Glomerular visceral epithelial cell (primary cell): ENCODE data around the gene ZC3H14.
"Not testable (repeated sequence)": the region's sequence is repeated elsewhere in the genome, so short reads cannot be mapped to it uniquely, and the experiment has no call there.

Source experiments
- DNase-seq: peaks from one replicate; pipeline ENCODE4 v3.0.0-alpha.2; 2016; ENCODE audit errors: extremely low spot score

ZC3H14 gene, protein sequence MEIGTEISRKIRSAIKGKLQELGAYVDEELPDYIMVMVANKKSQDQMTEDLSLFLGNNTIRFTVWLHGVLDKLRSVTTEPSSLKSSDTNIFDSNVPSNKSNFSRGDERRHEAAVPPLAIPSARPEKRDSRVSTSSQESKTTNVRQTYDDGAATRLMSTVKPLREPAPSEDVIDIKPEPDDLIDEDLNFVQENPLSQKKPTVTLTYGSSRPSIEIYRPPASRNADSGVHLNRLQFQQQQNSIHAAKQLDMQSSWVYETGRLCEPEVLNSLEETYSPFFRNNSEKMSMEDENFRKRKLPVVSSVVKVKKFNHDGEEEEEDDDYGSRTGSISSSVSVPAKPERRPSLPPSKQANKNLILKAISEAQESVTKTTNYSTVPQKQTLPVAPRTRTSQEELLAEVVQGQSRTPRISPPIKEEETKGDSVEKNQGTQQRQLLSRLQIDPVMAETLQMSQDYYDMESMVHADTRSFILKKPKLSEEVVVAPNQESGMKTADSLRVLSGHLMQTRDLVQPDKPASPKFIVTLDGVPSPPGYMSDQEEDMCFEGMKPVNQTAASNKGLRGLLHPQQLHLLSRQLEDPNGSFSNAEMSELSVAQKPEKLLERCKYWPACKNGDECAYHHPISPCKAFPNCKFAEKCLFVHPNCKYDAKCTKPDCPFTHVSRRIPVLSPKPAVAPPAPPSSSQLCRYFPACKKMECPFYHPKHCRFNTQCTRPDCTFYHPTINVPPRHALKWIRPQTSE

DNA sequence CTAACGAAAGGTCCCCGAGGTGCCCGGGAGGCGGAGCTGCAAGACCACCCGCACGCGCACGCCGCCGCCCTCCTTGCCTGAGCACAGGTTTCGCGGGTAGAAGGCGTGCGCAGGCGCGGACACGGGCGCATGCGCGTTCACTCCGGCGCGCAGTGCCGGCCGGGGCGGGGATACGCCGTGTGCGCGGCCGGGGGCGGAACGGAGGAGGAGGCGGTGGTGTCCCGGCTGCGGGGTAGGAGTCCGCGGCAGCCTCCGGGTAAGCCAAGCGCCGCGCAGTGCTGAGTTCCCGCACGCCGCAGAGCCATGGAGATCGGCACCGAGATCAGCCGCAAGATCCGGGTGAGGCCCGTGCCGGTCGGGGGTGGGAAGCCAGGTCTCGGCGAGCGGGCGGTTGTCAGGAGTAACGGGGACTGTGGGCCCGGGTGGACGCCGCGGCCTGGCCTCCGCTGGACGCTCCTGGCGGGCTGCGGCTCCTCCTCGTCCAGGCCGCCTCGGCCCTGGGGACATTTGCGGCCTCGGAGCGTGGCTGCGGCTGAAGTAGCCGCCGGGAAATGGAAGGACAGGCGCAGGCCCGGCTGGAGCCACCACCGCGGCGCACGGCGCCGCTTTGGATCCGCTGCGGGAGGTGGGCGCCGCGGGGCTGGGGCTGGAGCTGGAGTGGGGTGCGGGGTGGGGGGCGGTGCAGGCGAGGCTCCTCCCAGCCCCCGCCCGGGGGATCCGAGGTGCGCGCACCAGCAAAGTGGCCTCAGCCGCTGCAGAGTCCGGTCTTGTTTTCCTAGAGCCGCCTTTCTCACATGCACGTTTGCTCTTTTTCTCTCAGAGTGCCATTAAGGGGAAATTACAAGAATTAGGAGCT is at the start of gene ZC3H14:
Gene ZC3H14, plus strand, starts transcription at position 207 of the 856 bp plus-strand sequence. Its CDS starts 97 bp downstream, at position 304.
- peak; percentile 93 for DNase-seq

DNA sequence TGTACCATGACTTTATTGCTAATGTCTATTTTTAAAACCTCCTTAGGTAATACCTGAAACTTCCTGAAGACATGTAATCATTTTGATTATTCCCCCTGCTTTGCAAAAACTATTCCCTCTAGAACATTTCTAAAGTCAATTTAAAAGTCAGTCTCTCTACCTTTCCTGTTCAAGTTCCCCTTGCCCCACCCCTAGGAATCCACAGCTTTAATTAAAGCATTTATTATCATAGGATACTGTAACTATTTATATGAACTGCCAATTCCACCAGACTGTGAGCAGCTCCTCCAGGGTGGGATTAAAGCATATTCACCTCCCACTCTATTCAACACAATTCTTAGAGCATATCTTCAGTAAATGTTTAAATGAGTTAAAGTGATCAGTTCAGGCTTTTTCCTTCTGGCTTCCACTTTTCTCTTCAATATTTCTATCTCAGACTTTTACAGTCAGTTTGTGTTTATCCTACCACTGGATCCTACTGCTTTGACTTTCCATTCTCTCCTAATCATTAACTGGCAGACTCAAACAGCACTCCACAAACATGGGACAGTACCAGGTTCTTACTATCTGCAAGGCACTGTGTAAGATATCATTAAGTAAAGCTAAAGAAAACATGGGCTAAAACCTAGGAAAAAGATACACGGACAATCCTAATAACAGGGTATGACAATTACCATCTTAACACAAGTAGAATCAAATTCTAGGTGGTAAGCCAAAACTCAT is 47.2 kb upstream of the ZC3H14 start:
- DNase-seq, result no peak

DNA sequence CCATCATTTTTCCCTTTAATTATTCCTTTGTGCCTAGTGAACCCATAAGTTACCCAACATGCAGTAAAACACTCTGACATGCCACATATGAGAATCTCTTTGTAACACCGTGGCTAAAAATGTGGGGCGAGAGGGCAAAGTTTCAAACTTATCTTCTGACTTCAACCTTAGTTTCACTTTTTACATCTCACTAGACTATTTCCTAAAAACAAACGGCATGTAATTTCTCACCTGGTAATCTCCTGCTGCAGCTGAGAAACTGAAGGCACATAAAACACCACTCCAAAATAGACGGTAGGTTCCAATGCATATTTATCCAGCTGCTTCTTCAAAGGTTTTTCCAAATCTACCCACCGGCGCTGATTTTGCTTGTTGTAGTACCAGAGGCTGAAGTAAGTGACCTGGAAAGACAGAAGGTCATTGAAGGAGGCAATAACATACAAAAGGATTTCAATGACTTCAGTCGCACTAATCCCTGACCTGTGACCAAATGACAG is 45.9 kb upstream of the ZC3H14 start:
- DNase-seq, result no peak

DNA sequence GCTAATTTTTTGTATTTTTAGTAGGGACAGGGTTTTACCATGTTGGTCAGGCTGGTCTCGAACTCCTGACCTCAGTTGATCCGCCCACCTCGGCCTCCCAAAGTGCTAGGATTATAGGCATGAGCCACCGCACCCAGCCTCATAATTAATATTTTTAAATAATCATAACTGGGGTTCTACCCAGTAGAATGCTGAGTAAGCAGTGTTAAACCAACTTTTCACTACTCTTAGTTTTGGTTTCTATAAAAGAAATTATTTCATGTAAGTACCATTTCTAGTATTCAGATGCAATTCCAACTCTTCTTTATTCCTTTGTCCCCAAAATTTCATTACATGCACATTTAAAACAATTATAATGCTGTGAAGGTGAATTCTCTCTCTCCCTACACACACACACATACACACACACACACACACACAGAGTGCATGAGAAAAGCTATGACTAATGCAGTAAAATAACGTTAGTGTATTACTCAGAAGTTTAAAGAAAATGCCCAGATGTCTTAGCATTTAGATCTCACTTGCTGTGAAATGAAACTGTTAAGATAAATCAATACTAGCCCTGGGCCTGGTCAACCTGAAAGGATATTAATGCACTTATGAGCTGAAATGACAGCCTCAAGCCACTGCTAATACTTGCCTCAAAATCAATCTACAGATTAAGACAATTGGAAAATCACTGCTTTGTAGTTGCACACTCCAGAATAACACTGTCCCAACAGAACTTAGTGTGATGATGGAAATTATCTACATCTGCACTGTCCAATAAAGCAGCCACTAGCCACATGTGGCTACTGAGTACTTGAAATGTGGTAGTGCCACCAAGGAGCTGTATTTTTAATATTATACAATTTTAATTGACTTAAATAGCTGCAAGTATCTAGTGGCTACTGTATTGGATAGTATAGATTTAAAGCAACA is 44.0 kb upstream of the ZC3H14 start:
- peak; percentile 45 for DNase-seq

DNA sequence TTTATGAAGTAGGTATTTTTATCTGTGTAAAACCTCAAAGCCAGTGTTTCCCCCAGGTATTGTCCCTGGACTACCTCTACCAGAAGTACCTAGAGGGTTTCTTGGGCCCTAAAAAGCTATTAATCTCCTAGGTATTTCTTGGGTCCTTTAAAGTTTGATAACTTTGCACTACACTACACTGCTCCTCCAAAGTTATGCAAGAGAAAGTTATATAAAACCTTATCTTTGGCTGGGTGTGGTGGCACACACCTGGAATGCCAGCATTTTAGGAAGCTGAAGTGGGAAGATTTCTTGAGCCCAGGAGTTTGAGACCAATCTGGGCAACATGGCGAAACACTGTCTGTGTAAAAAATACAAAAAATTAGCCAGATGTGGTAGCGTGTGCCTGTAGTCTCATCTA is 42.9 kb upstream of the ZC3H14 start:
- DNase-seq, result no peak

DNA sequence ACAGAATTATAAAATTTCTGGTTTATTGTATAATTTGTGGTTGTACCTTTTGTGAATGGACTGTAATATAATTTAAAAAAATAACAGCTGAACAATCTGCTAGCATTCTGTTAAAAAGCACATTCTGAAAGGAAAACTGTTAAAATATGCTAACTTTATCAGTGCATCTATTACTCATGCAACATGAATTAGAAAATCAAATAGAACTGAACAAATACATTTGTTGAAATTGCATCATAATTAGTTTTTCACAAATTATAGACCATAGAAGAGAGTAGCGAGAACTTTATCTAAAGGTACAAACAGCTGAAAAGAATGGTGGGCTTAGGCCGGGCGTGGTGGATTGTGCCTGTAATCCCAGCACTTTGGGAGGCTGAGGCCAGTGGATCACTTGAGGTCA is 41.0 kb upstream of the ZC3H14 start:
- no peak for DNase-seq

DNA sequence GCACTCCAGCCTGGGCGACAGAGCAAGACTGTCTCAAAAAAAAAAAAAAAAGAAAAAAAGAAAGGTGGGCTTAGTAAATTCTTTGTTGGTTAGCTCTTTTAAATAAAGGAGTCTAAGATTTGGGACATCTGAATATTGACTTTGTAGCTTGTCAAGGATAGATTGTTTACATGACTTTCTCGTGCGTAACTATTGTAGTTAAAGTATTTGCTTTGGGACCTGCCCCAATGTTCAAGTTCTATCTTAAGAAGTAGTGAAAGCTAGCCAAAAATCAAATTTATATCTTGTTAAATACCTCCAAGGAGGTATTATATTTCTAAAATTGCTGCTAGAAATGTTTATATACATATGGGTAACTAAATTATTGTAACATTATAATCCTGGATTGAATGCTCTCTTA is 40.4 kb upstream of the ZC3H14 start:
- no peak for DNase-seq

DNA sequence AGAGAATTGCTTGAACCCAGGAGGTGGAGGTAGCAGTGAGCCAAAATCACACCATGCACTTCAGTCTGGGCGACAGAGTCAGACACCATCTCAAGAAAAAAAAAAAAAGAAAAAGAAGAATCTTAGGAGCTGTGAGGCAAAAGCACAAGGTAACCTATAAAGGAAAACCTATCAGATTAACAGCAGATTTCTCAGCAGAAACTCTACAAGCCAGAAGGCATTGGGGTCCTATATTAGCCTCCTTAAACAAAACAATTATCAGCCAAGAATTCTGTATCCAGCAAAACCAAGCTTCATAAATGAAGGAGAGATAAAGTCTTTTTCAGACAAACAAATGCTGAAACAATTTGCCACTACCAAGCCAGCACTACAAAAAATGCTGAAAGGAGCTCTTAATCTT is 32.9 kb upstream of the ZC3H14 start:
- DNase-seq, result not testable (repeated sequence)

DNA sequence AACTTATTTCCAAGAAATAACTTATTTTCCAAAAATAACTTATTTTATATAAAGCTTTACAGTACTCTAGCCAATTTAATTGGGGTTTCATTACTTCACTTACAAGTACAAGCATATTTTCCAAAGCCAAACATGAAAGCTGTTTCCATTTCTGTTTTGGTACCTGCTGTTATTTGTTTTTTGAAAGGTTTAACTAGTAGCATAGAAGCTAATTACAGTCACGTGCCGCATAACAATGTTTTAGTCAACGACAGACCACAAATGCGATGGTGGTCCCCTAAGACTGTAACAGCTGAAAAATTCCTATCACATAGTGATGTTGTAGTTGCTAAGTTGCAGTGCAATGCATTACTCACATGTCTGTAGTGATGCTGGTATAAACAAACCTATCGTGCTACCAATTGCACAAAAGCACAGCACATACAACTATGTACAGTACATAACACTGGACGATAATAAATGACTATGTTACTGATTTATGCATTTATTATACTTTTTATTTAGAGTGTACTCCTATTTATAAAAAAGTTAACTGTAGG is 29.7 kb upstream of the ZC3H14 start:
- DNase-seq, result no peak

DNA sequence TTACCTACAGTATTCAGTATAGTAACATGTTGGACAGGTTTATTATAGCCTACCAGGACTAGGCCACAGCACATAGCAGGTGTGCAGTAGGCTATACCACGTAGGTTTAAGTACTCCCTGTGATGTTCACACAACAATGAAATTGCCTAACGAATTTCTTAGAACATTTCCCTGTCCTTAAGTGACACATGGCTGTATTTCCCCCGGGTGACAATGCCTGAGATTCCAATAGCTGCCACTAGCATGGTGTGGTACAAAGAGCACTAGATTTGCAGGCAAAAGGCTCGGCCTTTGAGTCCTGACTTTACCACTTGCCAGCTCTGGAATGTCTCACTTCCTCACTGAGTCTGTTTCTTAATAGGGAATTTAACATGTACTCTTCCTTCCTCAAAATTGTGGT is 27.7 kb upstream of the ZC3H14 start:
- DNase-seq, result peak; percentile 11

DNA sequence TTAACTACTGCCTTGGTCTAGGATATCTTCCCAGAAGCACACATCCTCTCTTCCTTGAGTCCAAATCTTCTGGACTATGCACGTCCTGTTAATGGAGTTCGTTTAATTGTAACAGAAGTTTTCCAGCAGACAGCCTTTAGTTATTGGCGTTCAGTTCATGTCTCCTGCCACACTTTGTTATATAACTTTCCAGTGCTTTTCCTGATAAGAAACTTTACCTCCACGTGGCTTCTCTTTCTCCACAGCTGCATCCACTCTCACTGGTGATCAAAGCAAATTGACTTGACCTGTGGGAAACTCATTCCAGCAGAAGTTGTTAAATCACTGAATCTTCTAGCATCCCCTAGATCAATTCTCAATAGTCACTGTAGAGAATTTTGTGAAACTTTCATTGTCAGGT is 27.0 kb upstream of the ZC3H14 start:
- no peak for DNase-seq

DNA sequence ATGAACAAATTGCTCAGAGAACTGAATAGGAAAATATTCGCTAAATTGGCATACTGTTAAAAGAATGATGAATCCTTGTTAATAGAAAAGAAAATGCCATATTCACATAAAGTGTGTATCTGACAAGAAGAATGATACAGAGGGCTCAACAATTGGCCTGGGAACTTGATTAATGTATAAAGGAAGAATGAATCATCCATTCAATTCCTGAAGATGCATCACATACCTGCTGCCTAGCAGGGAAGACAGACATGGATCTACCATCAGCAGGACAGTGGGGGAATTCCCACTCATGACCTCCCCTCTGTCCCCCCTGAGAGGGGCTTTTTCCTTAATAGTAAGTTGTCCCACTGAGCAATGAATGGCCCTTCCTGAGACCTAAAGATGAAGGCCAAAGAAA is 21.5 kb upstream of the ZC3H14 start:
- DNase-seq, result no peak

DNA sequence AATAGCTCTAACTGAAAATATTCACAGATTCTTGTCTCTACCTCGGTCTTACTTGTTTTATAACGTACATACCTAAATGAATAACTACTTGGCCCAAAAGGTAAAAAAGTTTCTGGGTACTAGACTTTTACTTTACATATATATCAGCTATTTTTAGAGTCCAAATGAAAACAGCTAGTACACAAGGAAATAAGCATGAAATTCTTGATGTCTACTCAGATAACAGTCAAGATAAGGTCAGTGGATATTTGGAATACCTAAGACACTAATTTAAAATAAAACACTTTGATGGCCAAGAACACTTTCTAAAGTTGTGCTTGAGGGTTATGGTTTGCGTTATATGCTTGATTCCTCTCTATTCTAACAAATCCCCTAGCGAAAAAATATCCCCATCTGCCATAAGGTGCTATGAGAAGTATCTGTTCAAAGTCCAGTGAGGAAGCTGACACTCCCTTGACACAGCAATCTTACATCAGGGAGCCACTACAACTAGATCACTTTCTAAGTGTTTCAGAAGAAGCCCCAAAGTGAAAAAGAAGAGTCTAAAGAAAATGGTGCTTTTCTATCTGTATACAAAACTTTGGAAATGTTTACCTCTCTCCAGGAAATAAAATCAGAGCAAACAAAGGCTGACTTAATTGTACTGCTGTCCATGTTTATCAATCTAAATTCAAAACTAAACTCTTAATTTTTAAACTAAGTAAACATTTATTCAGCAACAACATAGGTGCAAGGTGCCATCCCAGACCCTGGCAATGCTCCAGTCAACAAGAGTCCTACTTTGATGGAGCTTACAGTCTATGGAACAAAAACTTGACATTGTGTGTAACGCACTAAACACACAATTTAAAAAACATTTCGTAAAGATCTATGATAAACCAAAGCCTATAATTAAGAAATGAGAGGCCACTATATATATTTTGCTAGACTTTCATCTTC is 19.7 kb upstream of the ZC3H14 start:
- DNase-seq, result no peak

DNA sequence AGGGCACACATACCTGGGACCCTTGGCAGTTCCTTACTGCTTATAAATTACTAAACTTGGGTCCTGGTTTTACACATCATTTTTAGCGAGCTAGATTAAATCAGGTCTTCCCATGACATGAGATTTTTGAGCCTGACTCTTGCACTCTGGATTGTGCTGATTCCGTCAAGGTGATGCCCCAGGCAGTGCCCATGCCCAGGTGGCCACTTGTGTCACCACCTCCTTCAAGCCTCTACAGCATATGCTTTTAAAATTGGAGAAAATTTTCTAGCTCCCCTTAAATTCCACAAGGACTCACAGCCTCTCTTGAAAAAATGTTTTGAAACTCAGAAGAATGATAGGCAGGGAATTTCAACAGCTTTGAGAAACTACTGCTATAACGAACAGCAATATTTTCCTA is 17.6 kb upstream of the ZC3H14 start:
- DNase-seq, result no peak

DNA sequence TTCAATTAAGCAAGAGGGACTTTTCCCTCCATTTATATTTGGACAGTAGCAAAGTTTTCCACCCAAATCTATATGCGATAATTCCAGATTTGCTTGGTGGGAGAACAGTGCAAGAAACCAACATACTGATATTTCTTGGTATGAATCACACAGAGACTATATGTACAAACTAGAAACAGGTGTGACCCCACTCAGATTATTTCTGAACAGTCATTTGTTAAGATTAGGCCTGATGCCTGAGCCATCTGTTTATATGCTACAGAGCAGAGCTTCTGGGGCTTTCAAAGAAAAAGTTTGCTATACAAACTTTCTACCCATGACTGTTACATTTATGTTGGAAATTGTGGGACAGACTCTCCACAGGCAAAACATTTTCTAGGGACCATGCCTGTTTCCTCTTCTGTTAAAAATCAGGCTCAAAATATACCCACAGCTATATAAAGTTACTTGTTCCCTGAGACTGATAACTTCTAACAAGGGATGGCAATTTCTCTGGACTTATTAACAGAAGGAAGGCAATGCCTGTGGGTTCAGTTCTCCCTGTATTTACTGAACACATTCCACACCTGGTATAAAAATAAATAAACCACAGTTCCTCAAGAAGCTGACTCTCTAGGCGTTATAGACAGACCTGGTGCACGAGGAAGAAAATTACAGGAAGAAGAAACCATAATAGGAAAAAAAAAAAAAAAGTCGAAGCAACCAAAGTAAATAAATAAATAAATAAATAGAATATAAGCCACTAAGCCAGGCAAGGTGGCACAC is 16.0 kb upstream of the ZC3H14 start:
- DNase-seq, result no peak

DNA sequence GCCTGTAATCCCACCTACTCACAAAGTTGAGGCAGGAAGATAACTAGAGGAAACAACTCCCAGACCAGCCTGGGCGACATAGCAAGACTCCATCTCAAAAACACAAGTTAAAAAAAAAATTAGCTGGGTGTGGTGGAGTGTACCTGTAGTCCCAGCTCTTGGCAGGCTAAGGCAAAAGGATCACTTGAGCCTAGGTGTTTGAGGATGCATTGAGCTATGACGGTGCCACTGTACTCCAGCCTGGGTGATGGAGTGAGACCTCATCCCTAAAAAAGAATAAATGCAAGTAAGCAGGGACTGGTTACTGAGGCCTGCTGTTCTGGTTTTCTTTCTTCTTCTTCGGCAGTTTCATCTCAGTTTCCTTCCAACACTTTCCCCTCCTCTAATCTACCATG is 15.5 kb upstream of the ZC3H14 start:
- no peak for DNase-seq

DNA sequence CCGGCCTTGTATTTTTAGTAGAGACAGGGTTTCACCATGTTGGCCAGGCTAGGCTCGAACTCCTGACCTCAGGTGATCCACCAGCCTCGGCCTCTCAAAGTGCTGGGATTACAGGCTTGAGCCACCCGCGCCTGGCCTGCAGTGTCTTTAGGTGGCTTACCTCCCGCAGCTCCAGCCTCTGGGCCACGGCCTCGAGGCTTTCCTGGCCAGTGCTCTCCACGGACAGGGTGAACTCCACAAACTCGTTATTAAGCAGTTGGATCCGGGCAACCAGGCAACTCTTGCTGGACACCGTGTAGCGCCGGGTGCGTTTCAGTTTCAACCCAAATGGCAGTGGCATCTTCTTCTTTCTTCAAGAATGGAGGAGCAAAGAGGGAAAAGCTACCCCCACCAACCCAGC is 12.8 kb upstream of the ZC3H14 start:
- DNase-seq, result no peak
